ENCODE data around the gene UGT1A4. TPM values are rescaled to one million over a fixed set of nuclear protein-coding genes. Genes with fewer than 3 reads are reported as not detected.

The UGT1A4 gene
- total RNA-seq, 4 donors from 2014 or later = not detected

DNA sequence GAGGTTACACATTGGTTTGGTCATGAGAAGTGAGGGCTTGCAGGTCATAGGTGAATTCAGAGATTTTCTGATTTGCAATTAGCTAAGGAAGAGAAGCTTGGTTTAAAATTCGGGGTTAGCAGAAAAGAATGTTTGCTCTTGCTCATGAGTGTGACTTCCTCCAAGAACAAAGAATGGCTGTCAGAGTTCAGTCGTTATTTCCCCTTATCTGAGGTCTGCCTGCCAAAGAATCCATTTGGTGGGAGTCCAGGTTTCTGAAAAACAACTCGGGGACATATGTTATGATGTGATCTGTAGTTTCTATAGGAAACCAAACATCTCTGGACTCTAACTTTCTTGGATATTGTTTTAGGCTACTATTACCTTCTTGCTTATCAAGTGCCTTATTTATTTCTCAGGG, 29.0 kb upstream of the UGT1A4 start:
- TF ChIP-seq, protein P1, sequence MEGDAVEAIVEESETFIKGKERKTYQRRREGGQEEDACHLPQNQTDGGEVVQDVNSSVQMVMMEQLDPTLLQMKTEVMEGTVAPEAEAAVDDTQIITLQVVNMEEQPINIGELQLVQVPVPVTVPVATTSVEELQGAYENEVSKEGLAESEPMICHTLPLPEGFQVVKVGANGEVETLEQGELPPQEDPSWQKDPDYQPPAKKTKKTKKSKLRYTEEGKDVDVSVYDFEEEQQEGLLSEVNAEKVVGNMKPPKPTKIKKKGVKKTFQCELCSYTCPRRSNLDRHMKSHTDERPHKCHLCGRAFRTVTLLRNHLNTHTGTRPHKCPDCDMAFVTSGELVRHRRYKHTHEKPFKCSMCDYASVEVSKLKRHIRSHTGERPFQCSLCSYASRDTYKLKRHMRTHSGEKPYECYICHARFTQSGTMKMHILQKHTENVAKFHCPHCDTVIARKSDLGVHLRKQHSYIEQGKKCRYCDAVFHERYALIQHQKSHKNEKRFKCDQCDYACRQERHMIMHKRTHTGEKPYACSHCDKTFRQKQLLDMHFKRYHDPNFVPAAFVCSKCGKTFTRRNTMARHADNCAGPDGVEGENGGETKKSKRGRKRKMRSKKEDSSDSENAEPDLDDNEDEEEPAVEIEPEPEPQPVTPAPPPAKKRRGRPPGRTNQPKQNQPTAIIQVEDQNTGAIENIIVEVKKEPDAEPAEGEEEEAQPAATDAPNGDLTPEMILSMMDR (IDR thresholded peaks at IDR 0.05) = no peak
- ATAC-seq (ENCODE audit: low FRiP score) = no peak

DNA sequence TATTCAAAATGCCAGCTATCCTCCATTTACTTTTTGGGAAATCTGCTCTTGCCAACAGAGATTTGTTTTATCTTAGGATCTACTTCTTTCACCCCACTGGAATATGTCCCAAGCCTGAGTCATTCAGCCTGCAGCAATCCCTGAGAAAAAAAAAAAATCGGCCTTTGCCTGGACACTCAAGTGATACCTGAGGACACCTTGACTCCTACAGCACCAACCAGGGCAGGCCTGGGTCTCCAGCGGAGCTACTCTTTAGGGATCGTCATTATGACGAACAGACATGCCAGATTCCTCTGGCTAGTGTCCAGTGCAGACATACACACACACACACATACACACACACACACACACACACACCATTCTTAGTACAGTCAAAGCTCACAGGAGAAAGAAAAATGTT, 28.1 kb upstream of the UGT1A4 start:
- ATAC-seq (ENCODE audit: low FRiP score) (no peak), DNase-seq (ENCODE audit: low spot score) (no peak)
- TF ChIP-seq, protein P1 (IDR thresholded peaks at IDR 0.05) = no peak

More for the DNA sequence above, 29.0 kb upstream of the UGT1A4 start:
- no peak for DNase-seq (ENCODE audit: low spot score)

DNA sequence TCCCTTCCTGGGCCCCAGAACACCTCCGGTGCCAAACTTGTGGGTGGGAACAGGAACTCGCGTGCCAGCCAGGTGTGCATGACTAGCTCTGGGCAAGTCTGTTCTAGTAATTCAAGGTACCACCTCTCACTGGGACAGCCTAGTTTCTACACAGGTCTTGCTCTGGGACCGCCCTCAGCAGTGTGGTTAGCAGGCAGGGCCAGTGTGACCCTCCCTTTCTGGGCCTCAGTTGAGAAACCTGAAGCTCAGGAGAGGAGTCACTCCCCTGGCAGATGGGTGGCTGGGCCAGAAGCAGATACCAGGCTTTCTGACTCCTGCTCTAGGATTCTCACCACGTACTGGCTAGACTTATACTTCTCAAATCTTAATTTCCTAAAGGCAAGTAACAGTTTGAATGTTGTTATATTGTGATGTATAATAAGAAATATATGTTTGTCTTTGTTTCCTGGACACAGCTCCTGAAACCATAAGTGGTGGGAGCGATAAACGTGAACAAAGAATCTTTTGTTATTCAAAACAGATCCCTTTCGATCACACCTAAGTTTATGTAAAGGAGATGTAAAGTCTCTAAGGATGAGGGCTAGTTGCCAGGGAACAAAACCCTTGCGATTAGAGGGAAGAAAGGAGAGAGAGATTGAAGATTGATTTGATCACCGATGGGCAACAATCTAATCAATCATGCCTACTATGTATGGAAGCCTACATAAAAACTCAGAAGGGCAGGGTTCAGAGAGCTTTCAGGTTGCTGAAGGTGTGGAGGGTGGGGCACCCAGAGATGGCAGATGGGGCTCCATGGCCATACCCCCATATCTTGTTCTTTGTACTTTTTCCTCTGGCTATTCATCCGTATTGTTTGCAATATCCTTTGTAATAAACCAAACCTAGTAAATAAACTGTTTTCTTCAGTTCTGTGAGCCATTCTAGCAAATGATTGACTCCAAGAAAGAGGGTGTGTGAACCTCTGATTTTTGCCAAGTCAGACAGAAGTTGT, 26.8 kb upstream of the UGT1A4 start:
- ATAC-seq (ENCODE audit: low FRiP score) = no peak
- no peak for DNase-seq (ENCODE audit: low spot score)
- TF ChIP-seq, protein P1 (IDR thresholded peaks at IDR 0.05) = no peak

DNA sequence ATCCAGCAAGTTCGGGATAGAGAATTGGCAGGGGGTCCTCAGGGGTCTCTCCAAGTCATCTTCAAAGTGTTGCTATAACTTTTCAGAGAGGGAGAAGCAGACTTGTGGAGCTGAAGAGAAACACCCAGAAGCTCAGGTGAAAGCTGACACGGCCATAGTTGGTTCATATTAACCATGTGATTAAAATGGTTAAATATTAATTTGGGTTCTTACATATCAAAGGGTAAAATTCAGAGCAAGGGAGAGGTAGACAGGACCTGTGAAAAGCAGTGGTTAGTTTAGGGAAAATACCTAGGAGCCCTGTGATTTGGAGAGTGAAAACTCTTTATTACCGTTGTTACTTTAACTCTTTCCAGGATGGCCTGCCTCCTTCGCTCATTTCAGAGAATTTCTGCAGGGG, 25.9 kb upstream of the UGT1A4 start, which contains the start of gene UGT1A6:
TSS of gene UGT1A6 (plus strand) at position 243 of the 400 bp plus-strand sequence. CDS start at position 358, 115 bp downstream.
- DNase-seq (ENCODE audit: low spot score) (no peak), ATAC-seq (ENCODE audit: low FRiP score) (no peak)
- TF ChIP-seq, protein P1 (IDR thresholded peaks at IDR 0.05) = no peak

DNA sequence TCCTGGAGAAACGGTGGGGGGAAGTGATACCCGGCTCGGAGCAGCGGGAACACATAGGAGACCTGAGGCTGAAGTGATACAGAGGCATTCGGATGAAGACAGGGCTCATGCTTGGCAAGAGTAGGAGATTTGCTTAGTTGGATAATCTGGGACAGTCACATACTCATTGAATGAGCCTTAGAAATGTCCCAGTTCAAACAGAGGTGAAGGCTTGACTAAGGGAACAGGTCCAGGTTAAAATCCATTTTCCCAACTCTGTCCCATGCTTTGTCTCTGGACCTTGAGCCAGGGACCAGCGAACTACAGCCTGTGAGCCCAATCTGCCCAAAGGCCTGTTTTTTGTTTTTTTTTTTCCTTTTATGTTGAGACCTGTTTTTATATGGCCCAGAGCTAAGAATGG, 24.6 kb upstream of the UGT1A4 start:
- DNase-seq (ENCODE audit: low spot score) (no peak), ATAC-seq (ENCODE audit: low FRiP score) (no peak)

DNA sequence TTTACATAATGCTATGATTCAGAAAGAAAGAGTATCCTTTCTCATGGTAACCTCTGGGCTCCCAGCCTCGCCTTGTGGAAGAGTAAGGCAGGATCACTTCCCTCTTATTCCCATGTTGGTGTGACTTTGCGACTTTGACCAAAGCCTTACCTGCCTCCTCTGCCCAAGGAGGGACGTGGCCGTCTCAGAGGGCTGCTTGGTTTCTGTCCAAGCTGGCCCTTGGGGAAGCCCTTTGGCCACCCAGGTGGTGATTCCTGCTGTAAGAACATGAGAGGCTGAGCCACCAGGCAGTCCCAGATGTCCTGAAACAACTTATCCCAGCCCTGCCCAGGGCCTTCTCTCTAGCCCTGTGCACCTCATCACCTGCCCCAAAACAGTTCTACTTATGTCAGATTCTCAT, 19.8 kb upstream of the UGT1A4 start:
- DNase-seq (ENCODE audit: low spot score) (no peak), ATAC-seq (ENCODE audit: low FRiP score) (no peak)
- TF ChIP-seq, protein P1 (IDR thresholded peaks at IDR 0.05) = no peak

More for the DNA sequence above, 24.6 kb upstream of the UGT1A4 start:
- TF ChIP-seq, protein P1 (IDR thresholded peaks at IDR 0.05) = no peak
